ENCODE results near the gene COL26A1. TPM values are rescaled to one million over a fixed set of nuclear protein-coding genes. Genes with fewer than 3 reads are reported as not detected.

COL26A1 gene
- total RNA-seq, 2 donors from 2014 or later, result not detected

DNA sequence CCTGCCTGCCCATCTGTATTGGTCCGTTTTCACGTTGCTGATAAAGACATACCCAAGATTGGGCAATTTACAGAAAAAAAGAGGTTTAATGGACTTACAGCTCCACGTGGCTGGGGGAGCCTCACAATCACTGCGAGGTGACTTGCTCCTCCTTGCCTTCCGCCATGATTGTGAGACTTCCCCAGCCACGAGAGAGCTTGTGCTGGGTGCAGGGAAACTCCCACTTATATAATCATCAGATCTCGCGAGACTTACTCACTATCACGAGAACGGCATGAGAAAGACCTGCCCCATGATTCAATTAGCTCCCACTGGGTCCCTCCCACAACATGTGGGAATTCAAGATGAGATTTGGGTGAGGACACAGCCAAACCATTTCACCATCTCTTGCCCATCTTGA is 154.6 kb downstream of the COL26A1 start:
- intact Hi-C loops (cut with DNase I, micrococcal nuclease), result no loop called here
- DNase-seq, result no peak
- ATAC-seq, result no peak

DNA sequence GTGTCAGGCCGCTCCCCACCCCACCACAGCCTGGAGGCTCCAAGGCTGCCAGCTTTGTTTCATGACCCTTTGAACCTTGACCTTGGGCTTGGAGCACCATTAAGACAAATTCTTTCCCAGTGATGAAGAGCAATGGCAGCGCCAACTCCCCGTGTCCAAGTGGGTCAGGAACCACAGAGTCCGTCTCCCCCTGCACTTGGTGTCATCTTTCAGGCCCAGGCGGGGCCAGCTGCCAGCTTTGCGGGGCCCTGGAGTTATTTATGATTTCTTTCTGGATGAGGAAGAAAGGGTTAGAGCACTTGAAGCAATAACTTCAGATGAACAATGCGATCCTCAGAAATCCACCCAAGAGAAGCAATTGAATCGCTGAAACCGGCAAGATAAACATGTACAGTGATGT is 155.7 kb downstream of the COL26A1 start:
- DNase-seq (no peak), ATAC-seq (no peak)
- intact Hi-C loops (cut with DNase I, micrococcal nuclease), result no loop called here

- intact Hi-C loops (cut with DNase I, micrococcal nuclease), result no loop called here
- ATAC-seq (no peak), DNase-seq (no peak)
Measured at GRCh38 chr7:101519324-101520023, 156.8 kb downstream of the COL26A1 start.

- DNase-seq, result no peak
- no peak for ATAC-seq
Measured at GRCh38 chr7:101521430-101521925, 158.8 kb downstream of the COL26A1 start.

GRCh38 chr7:101522021-101522420 is 159.3 kb downstream of the COL26A1 start:
- intact Hi-C loops (cut with DNase I, micrococcal nuclease), result no loop called here
- DNase-seq (no peak), ATAC-seq (no peak)

More at GRCh38 chr7:101521430-101521925, 158.8 kb downstream of the COL26A1 start:
- intact Hi-C loops (cut with DNase I, micrococcal nuclease), result no loop called here

GRCh38 chr7:101527844-101528667 is 165.4 kb downstream of the COL26A1 start:
- ATAC-seq (no peak), DNase-seq (no peak)
- intact Hi-C loops (cut with DNase I, micrococcal nuclease), result no loop called here

- ATAC-seq, result no peak
- DNase-seq, result no peak
- intact Hi-C loops (cut with DNase I, micrococcal nuclease), result no loop called here
Measured at GRCh38 chr7:101529560-101529959, 166.9 kb downstream of the COL26A1 start.

DNA sequence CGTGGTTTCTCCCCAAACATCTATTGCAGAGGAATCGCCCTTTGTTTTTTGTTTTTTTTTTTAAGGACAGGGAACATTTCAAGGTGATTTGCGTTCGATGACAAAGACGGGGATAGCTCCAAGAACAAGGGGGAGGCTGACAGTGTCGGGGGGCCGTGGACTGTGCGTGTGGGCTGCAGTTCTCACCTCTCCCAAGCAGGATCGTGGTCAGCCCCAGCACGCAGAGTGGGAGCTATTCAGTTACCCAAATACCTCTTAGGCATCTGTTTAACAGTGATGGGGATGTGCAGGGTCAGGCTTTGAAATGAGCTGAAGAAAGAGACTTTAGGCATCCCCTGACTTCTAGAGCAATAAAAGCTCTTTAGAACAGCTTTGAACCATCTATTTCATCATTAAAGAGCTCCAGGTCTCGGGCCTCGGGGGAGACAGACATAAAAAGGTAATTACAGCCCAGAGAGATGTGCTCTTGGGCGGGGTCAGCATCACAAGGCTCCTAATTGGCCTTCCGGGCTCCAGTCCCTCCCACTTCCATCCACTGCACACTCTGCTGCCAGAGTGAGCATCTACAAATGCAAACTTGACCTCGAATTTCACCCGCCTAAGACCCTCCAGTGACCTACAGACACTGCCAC is 169.2 kb downstream of the COL26A1 start:
- intact Hi-C loops (cut with DNase I, micrococcal nuclease), result no loop called here

GRCh38 chr7:101532400-101533102 is 169.9 kb downstream of the COL26A1 start:
- intact Hi-C loops (cut with DNase I, micrococcal nuclease), result no loop called here

More for the DNA sequence above, 169.2 kb downstream of the COL26A1 start:
- ATAC-seq (no peak), DNase-seq (no peak)

DNA sequence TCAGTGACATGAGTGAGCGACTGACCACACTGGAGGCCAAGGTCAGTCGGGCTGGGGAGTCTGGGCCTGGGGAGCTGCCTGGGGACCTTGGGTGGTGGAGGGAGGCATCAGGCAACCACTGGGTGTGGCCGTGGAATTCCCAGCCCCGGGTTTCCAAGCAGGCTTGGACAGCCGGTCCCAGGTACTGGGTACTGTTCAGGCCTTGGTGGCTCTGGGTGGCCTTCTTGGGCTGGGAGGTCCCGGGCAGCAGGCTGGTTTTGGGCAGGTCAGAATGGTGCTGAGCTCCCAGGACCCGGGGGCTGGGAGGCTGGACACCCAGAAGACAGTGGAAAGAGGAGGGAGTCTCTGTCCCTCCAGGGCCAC is 170.4 kb downstream of the COL26A1 start:
- DNase-seq (no peak), ATAC-seq (no peak)
- intact Hi-C loops (cut with DNase I, micrococcal nuclease), result no loop called here

More at GRCh38 chr7:101532400-101533102, 169.9 kb downstream of the COL26A1 start:
- ATAC-seq (no peak), DNase-seq (no peak)

DNA sequence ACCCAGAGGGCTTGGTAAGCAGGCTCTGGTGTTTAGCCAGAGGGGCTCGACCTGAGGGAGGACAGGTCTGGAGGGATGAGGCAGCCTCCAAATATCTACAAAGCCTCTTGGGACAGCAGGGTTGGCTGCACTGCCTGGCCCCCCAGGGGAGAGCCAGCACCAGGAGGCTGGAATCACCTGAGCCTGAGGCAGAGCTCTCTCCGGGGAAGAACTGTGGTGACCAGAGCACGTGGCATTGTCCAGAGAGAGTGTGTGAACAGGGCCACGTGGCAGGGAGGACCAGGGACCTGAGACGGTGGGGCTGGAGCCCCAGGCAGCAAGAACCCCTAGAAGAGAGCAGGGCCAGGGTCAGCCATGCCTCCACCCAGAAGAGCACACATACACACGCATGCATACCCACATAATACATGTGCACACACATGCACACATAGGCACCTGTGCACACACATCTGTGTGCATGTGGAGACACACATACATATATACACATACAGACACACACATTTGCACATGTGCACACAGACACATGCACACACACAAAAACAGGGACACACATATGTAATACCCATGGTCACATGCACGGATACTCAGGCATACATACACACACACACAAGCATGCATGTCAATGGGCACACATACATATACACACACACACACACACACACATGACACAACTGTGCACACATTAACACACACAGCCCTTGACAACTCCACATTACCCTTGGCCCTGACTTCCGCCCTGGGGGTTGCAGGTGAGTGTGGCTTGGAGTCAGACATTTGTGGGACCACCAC is 171.5 kb downstream of the COL26A1 start:
- intact Hi-C loops (cut with DNase I, micrococcal nuclease), result no loop called here
- ATAC-seq (no peak), DNase-seq (no peak)

DNA sequence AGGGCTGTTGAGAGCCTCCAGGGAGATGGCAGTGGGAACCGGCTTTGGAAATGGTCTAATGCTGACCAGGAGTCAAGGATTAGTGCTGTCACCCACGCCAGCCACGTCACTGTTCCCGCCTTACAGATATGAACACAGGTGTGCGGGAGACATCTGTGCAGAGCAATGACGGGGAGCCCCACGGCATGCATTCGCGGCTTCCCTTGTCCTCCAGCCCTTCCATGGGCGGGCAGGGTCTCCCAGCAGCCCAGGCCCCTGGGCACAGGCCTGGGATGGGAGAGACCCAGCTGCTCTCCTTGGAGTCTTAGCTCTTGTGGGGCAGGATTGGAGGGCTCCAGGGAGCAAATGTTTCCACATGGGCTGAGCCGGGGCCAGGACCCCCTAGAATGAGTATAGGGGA is 172.2 kb downstream of the COL26A1 start:
- DNase-seq, result no peak
- ATAC-seq, result no peak
- intact Hi-C loops (cut with DNase I, micrococcal nuclease), result no loop called here

DNA sequence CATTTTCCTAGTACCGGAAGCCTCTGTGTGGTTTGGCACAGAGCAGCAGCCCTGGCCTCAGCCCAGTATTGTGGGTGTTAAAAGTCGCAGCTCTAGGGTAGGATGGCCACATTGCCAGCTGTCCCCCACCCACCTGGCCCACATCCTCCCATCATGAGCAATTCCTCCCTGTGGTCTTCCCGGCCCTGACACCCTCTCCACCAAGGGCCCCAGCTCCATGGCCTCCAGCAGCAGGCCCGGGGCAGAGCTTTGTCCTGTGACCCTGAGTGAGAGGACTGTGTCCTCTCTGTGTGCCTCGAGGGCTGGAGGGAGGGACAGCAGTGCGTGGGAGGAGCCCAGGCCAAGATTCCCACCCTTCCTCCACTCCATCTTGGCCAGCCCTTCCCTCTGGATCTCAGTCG is 172.7 kb downstream of the COL26A1 start:
- DNase-seq, result no peak
- intact Hi-C loops (cut with DNase I, micrococcal nuclease), result no loop called here
- no peak for ATAC-seq

DNA sequence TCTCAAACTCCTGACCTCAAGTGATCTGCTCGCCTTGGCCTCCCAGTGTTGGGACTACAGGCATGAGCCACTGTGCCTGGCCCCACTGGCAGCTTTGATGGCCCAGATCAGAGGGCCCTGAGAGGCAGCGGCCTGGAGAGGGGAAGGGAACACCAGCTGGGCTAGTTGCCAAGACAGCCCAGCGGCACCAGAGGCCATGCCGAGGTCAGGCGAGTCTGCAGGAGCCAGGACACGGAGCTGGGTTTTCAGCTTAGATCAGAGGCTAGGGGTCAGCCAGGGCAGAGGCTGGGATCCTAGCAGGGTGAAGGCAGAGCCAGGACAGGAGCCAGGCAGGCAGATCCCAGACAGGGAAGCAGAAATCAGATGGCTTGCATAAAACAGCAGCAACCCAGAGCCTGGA is 173.6 kb downstream of the COL26A1 start:
- intact Hi-C loops (cut with DNase I, micrococcal nuclease), result no loop called here
- DNase-seq (no peak), ATAC-seq (no peak)

DNA sequence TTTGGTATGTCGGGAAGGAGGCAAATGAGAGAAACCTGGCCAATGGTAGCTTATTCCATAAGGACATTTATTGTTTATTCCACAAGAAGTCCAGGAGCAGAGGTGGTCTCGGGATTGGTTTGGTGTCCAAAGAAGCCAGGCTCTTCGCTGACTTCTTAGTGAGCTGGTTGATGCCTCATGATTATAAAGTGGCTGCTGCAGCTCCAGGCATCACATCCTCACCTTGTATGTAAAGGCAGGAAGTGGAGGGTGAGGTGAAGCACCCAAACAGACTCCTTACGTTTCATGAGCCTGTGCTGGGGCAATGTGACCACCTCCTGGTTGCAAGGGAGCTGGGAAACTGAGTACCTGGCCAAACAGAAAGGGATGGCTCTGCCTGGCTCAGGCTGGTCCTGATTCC is 174.0 kb downstream of the COL26A1 start:
- ATAC-seq (no peak), DNase-seq (no peak)
- intact Hi-C loops (cut with DNase I, micrococcal nuclease), result no loop called here

GRCh38 chr7:101537205-101537604 is 174.5 kb downstream of the COL26A1 start:
- no peak for ATAC-seq
- intact Hi-C loops (cut with DNase I, micrococcal nuclease), result no loop called here

GRCh38 chr7:101537935-101538595 is 175.4 kb downstream of the COL26A1 start:
- DNase-seq (no peak), ATAC-seq (no peak)
- intact Hi-C loops (cut with DNase I, micrococcal nuclease), result no loop called here

More at GRCh38 chr7:101537205-101537604, 174.5 kb downstream of the COL26A1 start:
- no peak for DNase-seq
